K562 (cell line): ENCODE measurements around the gene TVP23A. TPM values are rescaled to one million over a fixed set of nuclear protein-coding genes. Genes with fewer than 3 reads are reported as not detected.
A peak's percentile ranks its signal among the peaks of the same experiment; 100 is the strongest.

Source experiments
- CBFA2T2 ChIP-seq: fragments of 450-650 bp; conservative IDR thresholded peaks from 2 replicates; pipeline ENCODE4 v1.6.1; 2017; ENCODE audit warnings: mild to moderate bottlenecking
- EP400 ChIP-seq: fragments of 450-650 bp; IDR thresholded peaks from 2 replicates; pipeline ENCODE4 v1.6.1; 2017; ENCODE audit warnings: antibody characterized with exemption, mild to moderate bottlenecking, moderate library complexity
- FOS ChIP-seq: IDR thresholded peaks from 3 replicates; pipeline ENCODE4 v1.6.1; 2011; ENCODE audit not compliant: insufficient read length; ENCODE audit errors: extremely low read depth
- FOSL1 ChIP-seq: fragments of 200-800 bp; sonication (Bioruptor generic); conservative IDR thresholded peaks from 2 replicates; pipeline ENCODE4 v1.6.1; 2016; ENCODE audit warnings: missing genetic modification characterization, missing compliant biosample characterization
- FUS ChIP-seq: fragments of 200-400 bp; formaldehyde crosslinking; optimal IDR thresholded peaks from 2 replicates; pipeline ENCODE3; 2017; ENCODE audit warnings: low read depth, low read length
- JUNB ChIP-seq: fragments of 450-650 bp; formaldehyde crosslinking; conservative IDR thresholded peaks from 2 replicates; pipeline ENCODE4 v1.4.0; 2020; ENCODE audit warnings: mild to moderate bottlenecking
- KLF6 ChIP-seq: fragments of 250-450 bp; sonication (Bioruptor Pico); IDR thresholded peaks from 2 replicates; pipeline ENCODE4 v1.4.0; 2020; ENCODE audit warnings: mild to moderate bottlenecking, moderate library complexity, borderline replicate concordance
- MTA2 ChIP-seq: fragments of 450-650 bp; IDR thresholded peaks from 2 replicates; pipeline ENCODE4 v1.6.1; 2016; ENCODE audit warnings: low read depth
- NFATC3 ChIP-seq: fragments of 450-650 bp; IDR thresholded peaks from 2 replicates; pipeline ENCODE4 v1.6.1; 2017; ENCODE audit warnings: mild to moderate bottlenecking
- PBX2 ChIP-seq, 2 experiments: IDR thresholded peaks in 1 of 2; conservative IDR thresholded peaks in 1 of 2; 2 replicates each; pipeline ENCODE4 v1.6.1; 2016; ENCODE audit warnings: low read depth in 2 of 2, mild to moderate bottlenecking in 1 of 2, missing compliant biosample characterization in 1 of 2, missing genetic modification characterization in 1 of 2, moderate library complexity in 1 of 2
- RBM25 ChIP-seq: fragments of 200-400 bp; formaldehyde crosslinking; IDR thresholded peaks from 2 replicates; pipeline ENCODE4 v1.6.1; 2018; ENCODE audit warnings: low read length, low read depth, moderate library complexity; ENCODE audit not compliant: severe bottlenecking
- SMARCA5 ChIP-seq: fragments of 450-650 bp; IDR thresholded peaks from 2 replicates; pipeline ENCODE4 v1.6.1; 2016
- ZFX ChIP-seq: sonication (generic); formaldehyde crosslinking; IDR thresholded peaks from 2 replicates; pipeline ENCODE4 v1.8.0; 2022; ENCODE audit warnings: mild to moderate bottlenecking, missing genetic modification reagents, moderate library complexity
- ZNF384 ChIP-seq: IDR thresholded peaks from 2 replicates; pipeline ENCODE4 v1.6.1; 2012; ENCODE audit warnings: low read depth, low read length, improper control_type of control experiment
- polyA plus RNA-seq, 8 experiments: library from polyadenylated mRNA; depleted of rRNA in 4 of 8; stranded (reverse) in 5 of 8; unstranded in 3 of 8; fragments of >200 nt; fragmentation: Nextera tagmentation in 2 of 8; fragmentation: Illumina TruSeq in 1 of 8; extraction: Ambion mirVana in 2 of 8; extraction: Trizol in 1 of 8; gene quantifications; 2 replicates each; pipeline versions ENCODE4 v1.2.1 to v1.2.3, GENCODE V29; 2011 to 2014; ENCODE audit warnings: inconsistent platforms in 1 of 8, missing spikeins in 1 of 8
- total RNA-seq, 7 experiments: library from RNA; depleted of rRNA in 6 of 7; stranded (reverse); fragments of >200 nt in 6 of 7; fragmentation: Illumina TruSeq in 2 of 7; extraction: Trizol in 2 of 7; gene quantifications; 2 replicates each; pipeline versions ENCODE4 v1.2.1 to v1.2.3, GENCODE V29; 2011 to 2021; ENCODE audit warnings: low replicate concordance in 1 of 7
- TF ChIP-seq, protein P1 (sequence below), 2 experiments: fragments of 250-450 bp in 1 of 2; fragments of 450-650 bp in 1 of 2; sonication (Bioruptor Pico) in 1 of 2; IDR thresholded peaks; 2 replicates each; pipeline versions ENCODE4 v1.6.1 to v1.8.0; 2016 to 2021; ENCODE audit warnings: mild to moderate bottlenecking in 2 of 2, moderate library complexity in 2 of 2, missing compliant biosample characterization in 1 of 2, missing genetic modification characterization in 1 of 2

TVP23A gene
- total and polyA plus RNA-seq, 9 of the 15 experiments (the other 6 are each of a cell fraction or from before 2014, with no cell fraction given) = 0.04 to 0.77 (median 0.10) TPM; not detected in 3

DNA sequence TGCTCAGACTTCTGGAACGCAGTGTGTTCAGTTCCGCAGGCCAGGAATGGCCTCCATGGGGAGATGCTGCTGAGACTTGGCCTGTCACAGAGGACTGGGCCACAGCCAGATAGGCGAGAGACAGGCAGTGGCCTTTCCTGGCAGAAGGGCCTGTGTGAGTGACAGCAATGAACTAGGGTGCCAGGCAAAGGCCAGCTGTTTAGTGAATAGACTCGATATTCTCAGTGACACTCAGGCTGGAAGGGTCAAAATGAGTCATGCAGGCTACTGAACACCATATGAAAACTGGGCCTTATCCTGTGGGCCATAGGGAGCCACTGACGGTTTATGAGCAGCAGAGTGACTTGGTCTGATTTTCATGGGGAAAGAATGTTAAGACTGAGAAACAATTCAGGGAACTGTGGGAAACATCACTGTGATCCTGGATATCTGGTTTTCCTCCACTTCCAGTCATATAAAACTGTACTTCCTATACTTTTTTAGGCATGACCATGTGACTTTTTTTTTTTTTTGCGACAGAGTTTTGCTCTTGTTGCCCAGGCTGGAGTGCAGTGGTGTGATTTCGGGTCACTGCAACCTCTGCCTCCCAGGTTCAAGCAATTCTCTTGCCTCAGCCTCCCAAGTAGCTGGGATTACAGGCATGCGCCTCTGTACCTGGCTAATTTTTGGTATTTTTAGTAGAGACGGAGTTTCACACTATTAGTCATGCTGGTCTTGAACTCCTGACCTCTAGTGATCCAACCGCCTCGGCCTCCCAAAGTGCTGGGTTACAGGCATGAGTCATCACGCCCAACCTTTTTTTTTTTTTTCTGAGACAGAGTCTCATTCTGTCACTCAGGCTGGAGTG, 80.1 kb downstream of the TVP23A start (continued):
- TF ChIP-seq PBX2 (CRISPR knock-in tag; IDR thresholded peaks at IDR 0.05; ENCODE audit: low read depth) = no peak
- TF ChIP-seq PBX2 (tag; conservative IDR thresholded peaks at IDR 0.05; ENCODE audit: low read depth) = peak; percentile 85
- 0 out of 2 replicates have a peak, but pooled peaks have one; percentile 19 for TF ChIP-seq EP400
- TF ChIP-seq CBFA2T2 = peak; percentile 60
- TF ChIP-seq SMARCA5 = peak; percentile 82; the same call in 1 of the 2 replicates
- peak; percentile 97 for TF ChIP-seq FOSL1
- TF ChIP-seq FOS = peak; percentile 57
- TF ChIP-seq, protein P1, sequence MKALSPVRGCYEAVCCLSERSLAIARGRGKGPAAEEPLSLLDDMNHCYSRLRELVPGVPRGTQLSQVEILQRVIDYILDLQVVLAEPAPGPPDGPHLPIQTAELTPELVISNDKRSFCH (CRISPR knock-in tag; IDR thresholded peaks at IDR 0.05) = no peak
- TF ChIP-seq, protein P1 (tag; IDR thresholded peaks at IDR 0.05) = 0 out of 2 replicates have a peak, but pooled peaks have one; percentile 41
- TF ChIP-seq ZFX (CRISPR knock-in tag) = peak; percentile 58
- peak; percentile 63; the same call in 1 of the 2 replicates for TF ChIP-seq JUNB (CRISPR knock-in tag)
- peak; percentile 94 for TF ChIP-seq ZNF384
- TF ChIP-seq RBM25 = peak; percentile 98
- TF ChIP-seq KLF6 (CRISPR knock-in tag) = no peak
- TF ChIP-seq FUS = no peak
- TF ChIP-seq MTA2 = 0 out of 2 replicates have a peak, but pooled peaks have one; percentile 15
- no peak for TF ChIP-seq NFATC3
